Ovary (tissue), 9 donors: ENCODE results near the gene GNAI3. TPM values are rescaled to one million over a fixed set of nuclear protein-coding genes. Genes with fewer than 3 reads are reported as not detected.

Source experiments
- DNase-seq, 5 donors: peaks; one replicate each; pipeline ENCODE4 v3.0.0-alpha.2; 2019 to 2020
- H3K27ac ChIP-seq, 2 donors: fragments of 200-600 bp; one replicate each; pipeline versions ENCODE4 v1.5.1 to v1.8.0; 2019 to 2022
- H3K27me3 ChIP-seq: fragments of 200-600 bp; one replicate; pipeline ENCODE4 v1.8.0; 2022
- H3K36me3 ChIP-seq: fragments of 200-600 bp; sonication (generic); one replicate; pipeline ENCODE4 v1.5.1; 2019
- H3K4me1 ChIP-seq: one replicate; pipeline ENCODE4 v1.8.1; 2013; ENCODE audit warnings: mild to moderate bottlenecking, moderate library complexity; ENCODE audit not compliant: insufficient read depth
- H3K4me3 ChIP-seq: fragments of 200-600 bp; sonication (generic); one replicate; pipeline ENCODE4 v1.5.1; 2017
- H3K9me3 ChIP-seq, 2 donors: fragments of 200-600 bp in 1 of 2; sonication (generic) in 1 of 2; one replicate each; pipeline versions ENCODE4 v1.5.1 to v1.8.1; 2013 to 2019; ENCODE audit warnings: mild to moderate bottlenecking in 1 of 2, moderate library complexity in 1 of 2
- CTCF ChIP-seq, 3 donors: fragments of 450-650 bp in 2 of 3; fragments of 200-600 bp in 1 of 3; IDR thresholded peaks; one replicate each; pipeline versions ENCODE4 v1.5.1 to v1.8.0; 2016 to 2022; ENCODE audit warnings: antibody characterized with exemption in 3 of 3, mild to moderate bottlenecking in 1 of 3
- EP300 ChIP-seq: sonication (generic); formaldehyde crosslinking; IDR thresholded peaks from one replicate; pipeline ENCODE4 v1.6.1; 2017; ENCODE audit warnings: antibody characterized with exemption
- POLR2A ChIP-seq: fragments of 450-650 bp; IDR thresholded peaks from one replicate; pipeline ENCODE4 v1.6.1; 2017; ENCODE audit warnings: antibody characterized with exemption, mild to moderate bottlenecking, moderate library complexity
- WGBS, 3 donors: extraction: QIAGEN DNeasy Blood & Tissue Kit in 1 of 3; methylation state at CpG; one replicate each; pipeline versions ENCODE4 v1.1.5 to v1.1.7; 2013 to 2017; 5-methylcytosine and 5-hydroxymethylcytosine counted together
- intact Hi-C, 4 donors: fragments of 100-400 bp; cut with DNase I; formaldehyde crosslinking; loops; one replicate each; pipeline versions ENCODE4 v1.11.0 to v1.15.1; 2022 to 2023
- polyA plus RNA-seq, 2 donors: library from polyadenylated mRNA; stranded (reverse); fragments of 200-250 nt in 1 of 2; fragments of 350-450 nt in 1 of 2; fragmentation: Illumina TruSeq in 1 of 2; extraction: RNeasy Lipid Tissue Mini Kit (QIAGEN cat#74804) in 1 of 2; gene quantifications; one replicate each; pipeline ENCODE4 v1.2.3, GENCODE V29; 2013 to 2014
- total RNA-seq, 7 donors: library from RNA; depleted of rRNA in 2 of 7; stranded (reverse); fragments of >200 nt in 2 of 7; fragmentation: NEBNext Ultra II Directional in 3 of 7; extraction: Animal tissue kit (Norgen Biotek cat#: 25700) in 3 of 7; gene quantifications; one replicate each; pipeline versions ENCODE4 v1.1.0 to v1.2.4, GENCODE V29; 2016 to 2023
- donor health status: DM: no; HTN: no; CAD: no; lungs with moderate emphysema.
- donor health status: DM: no; HTN: no; CAD: no.
- donor health status: Bipolar disorder and iron deficiency.
- donor health status: DM: yes; HTN: yes; CAD: no.
- donor health status: DM: no; HTN: no; CAD: no.
- donor health status: DM: yes; HTN: yes; CAD: no.

The GNAI3 gene
- total and polyA plus RNA-seq, 9 donors, result 3.0 to 6.2 (median 4.8) TPM

GRCh38 chr1:109573785-109574184 lies 25.4 kb downstream of the GNAI3 start:
- intact Hi-C loops, result no loop called here
- WGBS, 3 donors, result 81 to 94% (median 83%) methylated on average over 2 of the region's 2 CpGs
- Histone ChIP-seq H3K36me3 (no peaks in the 10 kb centered on the region), H3K4me3 (no peak overlapping the region), H3K27me3 (no peaks in the 10 kb centered on the region), H3K4me1 (peaks cover 1% of the 10 kb centered on the region), H3K27ac (no peak overlapping the region), H3K9me3 (no peaks in the 10 kb centered on the region)
- no peak for TF ChIP-seq POLR2A
- TF ChIP-seq CTCF (IDR thresholded peaks at IDR 0.05), result no peak
- TF ChIP-seq EP300, result no peak
- DNase-seq, result no peak

- no peak overlapping the region for H3K27ac ChIP-seq
- DNase-seq, result no peak
- no peaks in the 10 kb centered on the region for H3K9me3 ChIP-seq
- no peak overlapping the region for H3K4me3 ChIP-seq
- no peaks in the 10 kb centered on the region for H3K4me1 ChIP-seq
- WGBS, 3 donors, result 59 to 70% (median 64%) methylated on average over 3 of the region's 3 CpGs
- no peak for TF ChIP-seq EP300
- TF ChIP-seq CTCF (IDR thresholded peaks at IDR 0.05), result no peak
- TF ChIP-seq POLR2A, result no peak
- H3K27me3 ChIP-seq, result no peaks in the 10 kb centered on the region
- no peaks in the 10 kb centered on the region for H3K36me3 ChIP-seq
- intact Hi-C loops, result no loop called here
These were observed 30.6 kb downstream of the GNAI3 start for GRCh38 chr1:109578947-109579443.

- no peak overlapping the region for H3K4me3 ChIP-seq
- H3K9me3 ChIP-seq, result no peaks in the 10 kb centered on the region
- no peaks in the 10 kb centered on the region for H3K27me3 ChIP-seq
- no peak for DNase-seq
- H3K36me3 ChIP-seq, result no peaks in the 10 kb centered on the region
- TF ChIP-seq EP300, result no peak
- no peak for TF ChIP-seq CTCF (IDR thresholded peaks at IDR 0.05)
- TF ChIP-seq POLR2A, result no peak
- H3K4me1 ChIP-seq, result no peaks in the 10 kb centered on the region
- intact Hi-C loops, result no loop called here
- 77 to 96% (median 85%) methylated on average over 1 of the region's 1 CpG for WGBS, 3 donors
- no peak overlapping the region for H3K27ac ChIP-seq
These were observed 31.1 kb downstream of the GNAI3 start for GRCh38 chr1:109579491-109579890.

- no peak overlapping the region for H3K4me3 ChIP-seq
- DNase-seq, result no peak
- no peak for TF ChIP-seq POLR2A
- no peak for TF ChIP-seq EP300
- no peak for TF ChIP-seq CTCF (IDR thresholded peaks at IDR 0.05)
- H3K9me3 ChIP-seq, result no peaks in the 10 kb centered on the region
- H3K36me3 ChIP-seq, result no peaks in the 10 kb centered on the region
- intact Hi-C loops, result no loop called here
- H3K4me1 ChIP-seq, result no peaks in the 10 kb centered on the region
- WGBS, 3 donors, result 65 to 70% (median 68%) methylated on average over 2 of the region's 2 CpGs
- no peak overlapping the region for H3K27ac ChIP-seq
- no peaks in the 10 kb centered on the region for H3K27me3 ChIP-seq
These were observed 33.6 kb downstream of the GNAI3 start for GRCh38 chr1:109582021-109582420.
